CD4-positive, alpha-beta T cell treated with Interleukin-6 for 4 hours (primary cell): ENCODE measurements around the gene ANO5.

Experiments
- DNase-seq: peaks from one replicate; pipeline ENCODE4 v3.0.0-alpha.2; 2020; ENCODE audit warnings: mixed read lengths

ANO5 gene

DNA sequence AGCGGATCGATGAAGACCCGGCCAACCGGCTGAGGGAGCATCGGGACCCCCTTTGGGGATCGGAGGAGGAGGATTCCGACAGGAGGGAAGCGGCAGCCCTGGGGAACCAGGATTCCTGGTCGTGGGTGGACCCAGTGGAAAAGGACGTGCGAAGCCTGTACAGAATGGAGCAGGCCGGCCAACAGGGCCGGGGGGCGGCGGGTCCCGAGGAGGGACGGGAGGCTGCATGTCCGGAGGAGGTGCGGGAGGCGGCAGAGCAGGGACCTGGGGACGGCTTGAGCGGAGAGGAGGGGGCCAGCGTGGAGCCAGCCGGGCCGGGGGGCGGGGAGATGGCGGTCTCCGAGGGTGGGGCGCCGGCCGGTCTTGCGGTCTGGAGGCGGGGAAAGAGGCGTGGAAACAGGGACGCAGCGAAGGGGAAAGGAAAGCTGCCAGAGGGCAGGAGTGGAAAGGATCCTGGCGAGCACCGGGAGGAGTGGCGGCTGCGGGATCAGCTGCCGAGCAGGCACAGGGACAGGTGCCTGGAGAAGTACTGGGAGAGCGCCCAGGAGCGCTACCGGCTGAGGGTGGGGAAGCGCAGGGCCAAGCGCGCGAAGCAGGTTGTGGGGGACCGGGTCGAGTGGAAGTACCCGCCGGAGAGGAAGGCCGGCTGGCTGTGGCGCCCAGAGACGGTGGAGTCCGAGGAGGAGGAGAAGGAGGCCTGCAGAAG is at the start of gene ANO5:
TSS of gene ANO5 (plus strand) at position 444 of the 706 bp plus-strand sequence. CDS start 408 bp downstream, outside the sequence.
- DNase-seq, result peak; percentile 1

DNA sequence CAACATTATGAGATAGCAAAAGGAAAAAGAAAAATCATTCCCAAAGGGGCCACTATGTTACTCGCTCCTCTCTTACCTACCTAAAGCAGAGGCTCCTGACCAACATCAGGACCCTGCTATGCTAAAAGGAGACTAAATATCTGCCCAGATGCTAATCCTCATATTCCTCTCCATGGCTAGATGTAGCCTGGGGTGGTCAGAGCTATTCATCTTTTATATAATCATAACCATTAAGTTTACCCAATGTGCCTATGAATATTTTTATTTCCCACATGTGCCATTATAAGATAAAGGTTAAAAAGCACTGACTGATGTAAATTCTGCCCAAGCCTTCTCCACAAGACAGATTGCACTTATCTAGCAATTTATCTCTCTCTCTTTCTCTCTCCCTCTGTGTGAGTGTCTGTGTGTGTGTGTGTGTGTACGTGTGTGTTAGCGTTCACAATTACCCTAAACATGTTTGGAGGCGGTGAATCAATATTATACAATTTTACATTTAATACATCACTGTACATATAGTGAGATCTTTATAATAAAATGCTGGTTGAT is 41.2 kb upstream of the ANO5 start:
- no peak for DNase-seq

- no peak for DNase-seq
These were observed 35.4 kb upstream of the ANO5 start for GRCh38 chr11:22157531-22157930.

- DNase-seq, result no peak
These were observed 31.4 kb upstream of the ANO5 start for GRCh38 chr11:22161489-22161888.

- no peak for DNase-seq
These were observed 30.1 kb upstream of the ANO5 start for GRCh38 chr11:22162756-22163155.

- no peak for DNase-seq
These were observed 29.5 kb upstream of the ANO5 start for GRCh38 chr11:22163394-22163797.

- no peak for DNase-seq
These were observed 27.8 kb upstream of the ANO5 start for GRCh38 chr11:22165087-22165486.

DNA sequence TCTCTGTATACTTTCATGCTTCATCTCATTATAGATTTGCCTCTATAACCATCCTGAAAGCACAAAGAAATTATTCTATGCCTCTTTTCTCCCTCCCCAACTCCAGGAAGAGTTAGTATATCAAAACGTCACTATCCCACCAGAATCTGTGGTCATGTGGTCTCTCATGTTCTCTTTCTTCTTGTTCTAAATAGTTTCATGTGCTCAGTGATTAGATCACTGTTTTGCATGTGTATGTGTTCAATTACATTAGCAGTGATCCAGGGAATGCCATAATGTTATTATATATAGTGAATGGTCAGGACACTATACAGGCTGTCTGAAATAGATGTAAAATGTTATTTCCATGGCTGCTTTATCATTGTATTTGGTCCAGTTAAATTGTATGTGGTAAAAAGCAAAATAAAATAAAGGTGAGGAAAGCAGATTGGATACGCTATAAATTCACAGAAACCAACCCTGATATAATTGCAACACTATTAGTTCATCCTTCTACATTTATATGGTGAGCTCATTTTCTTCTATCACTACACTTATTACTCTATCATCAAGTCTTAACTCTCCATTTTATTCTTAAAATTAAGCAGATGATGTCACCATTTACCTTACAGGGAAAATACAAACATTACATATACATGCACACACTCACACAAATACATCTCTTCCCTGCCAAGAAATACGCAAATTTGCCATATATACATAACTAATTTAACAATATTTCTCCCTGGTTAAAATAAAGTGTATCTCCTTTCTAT is 26.9 kb upstream of the ANO5 start:
- DNase-seq, result no peak

DNA sequence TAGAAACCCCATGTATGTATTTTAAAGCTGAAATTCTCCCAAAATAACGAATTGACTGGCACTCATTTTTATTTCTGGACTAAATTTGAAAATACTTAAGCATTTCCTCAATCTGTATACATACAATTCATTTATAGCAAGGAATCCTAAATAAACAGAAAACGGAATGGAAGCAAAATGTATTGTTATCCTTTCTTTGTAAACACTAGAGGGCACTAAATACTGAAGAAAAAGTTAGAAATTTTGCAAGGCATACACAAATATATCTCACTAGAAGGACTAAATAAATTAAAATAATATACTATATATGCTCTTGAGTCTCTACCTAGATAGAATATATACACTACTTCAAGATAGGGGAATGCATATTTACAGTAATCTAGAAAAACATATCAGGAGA is 23.1 kb upstream of the ANO5 start:
- DNase-seq, result no peak

DNA sequence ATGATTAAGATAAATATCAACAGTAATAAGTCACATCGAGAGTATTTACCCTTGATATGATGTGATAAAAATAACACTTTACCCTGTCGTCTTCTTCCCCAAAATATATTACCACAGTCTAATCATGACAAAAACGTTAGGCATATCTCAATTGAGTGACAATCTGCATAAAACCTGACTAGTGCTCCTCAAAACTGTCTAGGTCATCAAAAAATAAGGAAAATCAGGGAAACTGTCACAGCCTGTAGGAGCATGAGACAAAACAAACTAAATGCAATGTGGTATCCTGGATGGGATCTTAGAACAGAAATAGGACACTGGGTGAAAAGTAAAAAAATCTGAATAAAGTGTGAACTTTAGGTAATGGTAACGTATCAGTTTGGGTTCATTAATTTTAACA is 19.4 kb upstream of the ANO5 start:
- no peak for DNase-seq

GRCh38 chr11:22177186-22177585 is 15.7 kb upstream of the ANO5 start:
- DNase-seq, result no peak

DNA sequence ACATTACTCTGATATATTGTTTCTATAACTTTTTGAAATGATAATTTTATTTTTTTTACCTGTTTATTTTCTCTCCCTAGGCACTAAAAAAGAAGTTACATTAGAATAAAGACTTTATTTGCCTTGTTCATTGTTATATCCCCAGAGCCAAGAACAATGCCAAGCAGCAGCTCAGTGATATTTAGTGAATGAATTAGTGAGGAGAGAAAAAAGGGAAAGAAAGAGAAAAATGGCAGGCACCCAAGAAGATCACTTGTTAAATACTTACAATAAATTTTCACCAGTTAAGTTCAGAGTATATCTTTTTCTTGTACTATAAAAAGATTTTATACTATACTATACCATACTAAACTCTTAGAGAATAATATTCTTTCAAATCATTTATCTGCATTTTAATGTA is 13.3 kb upstream of the ANO5 start:
- no peak for DNase-seq

GRCh38 chr11:22180131-22180530 is 12.8 kb upstream of the ANO5 start:
- no peak for DNase-seq

DNA sequence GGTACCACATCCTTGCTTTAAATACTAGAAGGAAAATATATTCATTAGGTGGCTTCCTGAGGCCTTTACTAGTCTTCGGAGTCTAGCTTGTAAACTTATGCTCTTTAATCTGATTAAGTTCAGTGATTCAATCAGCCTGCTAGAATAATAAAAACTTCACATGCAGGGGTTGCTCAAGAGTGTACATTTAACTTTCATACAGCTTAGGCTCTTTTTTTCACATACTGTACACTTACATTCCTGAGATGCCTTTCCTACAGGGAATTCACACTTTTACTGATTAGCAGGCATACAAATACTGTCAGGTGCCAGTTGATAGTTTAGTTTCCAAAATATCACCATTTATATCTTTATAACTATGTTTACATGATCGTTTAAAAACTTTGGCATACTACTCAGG is 3.2 kb upstream of the ANO5 start:
- no peak for DNase-seq

GRCh38 chr11:22190827-22191463 is 1.9 kb upstream of the ANO5 start:
- no peak for DNase-seq

GRCh38 chr11:22192289-22192641 is 620 bp upstream of the ANO5 start:
- DNase-seq, result no peak

GRCh38 chr11:22193348-22194051 is 615 bp downstream of the ANO5 start:
- DNase-seq, result no peak

DNA sequence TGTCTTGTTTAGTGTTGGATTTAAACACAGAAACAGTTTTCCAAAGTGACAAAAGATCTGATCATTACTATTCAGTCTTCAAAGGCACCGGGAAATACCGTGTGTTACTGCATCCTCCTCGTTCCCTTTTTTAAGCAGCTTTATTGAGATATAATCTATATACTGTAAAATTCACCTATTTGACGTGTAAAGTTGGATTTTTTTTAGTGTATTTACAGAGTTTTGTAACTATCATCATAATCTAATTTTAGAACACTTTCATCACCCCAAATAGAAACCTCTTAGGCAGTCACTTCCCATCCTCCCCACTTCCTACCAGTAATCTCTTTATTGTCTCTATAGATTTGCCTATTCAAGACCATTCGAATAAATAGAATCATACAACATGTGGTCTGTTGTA is 1.4 kb downstream of the ANO5 start:
- DNase-seq, result no peak

- no peak for DNase-seq
These were observed 2.0 kb downstream of the ANO5 start for GRCh38 chr11:22194907-22195306.

DNA sequence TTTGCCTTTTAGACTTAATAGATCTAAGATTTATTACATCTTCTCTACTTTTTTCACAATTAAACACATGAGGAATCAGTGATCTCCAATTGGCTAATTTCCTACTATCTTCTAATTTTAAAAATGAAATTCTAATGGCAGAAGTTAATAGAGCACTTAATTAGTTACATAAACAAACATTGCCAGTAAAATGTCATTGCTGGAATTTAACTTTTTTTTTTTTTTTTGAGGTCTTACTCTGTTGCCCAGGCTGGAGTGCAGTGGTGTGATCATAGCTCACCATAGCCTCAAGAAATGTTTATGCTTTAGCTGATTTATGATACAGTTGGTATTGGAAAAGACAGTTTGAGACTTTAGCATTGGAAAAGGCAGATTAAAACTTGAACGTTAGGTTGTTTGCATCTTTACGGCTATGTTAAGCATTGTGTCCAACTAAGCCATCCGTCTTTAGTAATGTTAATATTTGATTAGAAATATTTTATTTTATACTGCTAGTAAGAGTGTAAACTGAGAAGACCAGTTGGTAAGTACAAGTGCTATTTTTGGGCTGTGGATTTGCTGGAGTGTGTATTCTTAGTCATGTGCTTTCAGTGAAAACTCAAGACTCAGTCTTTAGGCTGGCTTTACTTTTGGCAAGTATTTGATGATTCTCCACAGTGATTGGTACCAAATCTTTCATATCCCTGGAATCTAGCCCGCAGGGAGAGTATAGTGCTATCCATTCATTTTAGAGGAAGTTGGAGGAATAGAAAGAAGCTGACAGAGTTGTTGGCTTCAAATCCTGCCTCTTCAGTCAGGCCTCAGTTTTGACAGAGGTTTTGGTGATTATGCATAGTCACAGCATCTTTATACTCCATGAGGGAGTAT is 4.5 kb downstream of the ANO5 start:
- no peak for DNase-seq

DNA sequence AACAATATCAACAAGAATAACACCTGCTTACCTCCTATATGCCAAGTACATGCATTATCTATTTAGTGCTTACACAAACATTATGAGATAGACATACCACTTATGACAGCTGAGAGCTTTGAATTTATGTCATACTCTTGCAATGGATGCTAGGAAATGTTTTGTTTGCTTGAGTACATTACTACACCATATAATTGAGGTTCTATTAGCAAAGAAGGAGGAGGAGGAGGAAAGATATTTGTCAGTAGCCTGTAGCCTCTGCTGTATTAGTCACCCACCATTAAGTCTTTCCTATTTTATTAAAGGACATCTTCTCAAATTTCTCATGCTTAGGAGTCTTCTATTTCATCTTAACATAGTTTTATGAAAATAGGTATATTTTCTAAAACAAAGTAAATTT is 6.4 kb downstream of the ANO5 start:
- DNase-seq, result no peak

GRCh38 chr11:22203281-22203680 is 10.4 kb downstream of the ANO5 start:
- DNase-seq, result no peak
